GM18907 (cell line): Measurements from ENCODE around the gene ZNF605.
"Not testable (repeated sequence)": the region's sequence is repeated elsewhere in the genome, so short reads cannot be mapped to it uniquely, and the experiment has no call there.

Source experiments
- ATAC-seq: cut with Tn5 transposase; IDR thresholded peaks from one replicate; pipeline ENCODE4 v1.9.1; 2021; ENCODE audit warnings: mild to moderate bottlenecking, moderate library complexity; ENCODE audit not compliant: unreplicated experiment

Gene ZNF605

GRCh38 chr12:132949936-132950837, 5.9 kb downstream of the ZNF605 start:
- ATAC-seq, result no peak

GRCh38 chr12:132948146-132949066, 7.7 kb downstream of the ZNF605 start:
- ATAC-seq, result no peak

DNA sequence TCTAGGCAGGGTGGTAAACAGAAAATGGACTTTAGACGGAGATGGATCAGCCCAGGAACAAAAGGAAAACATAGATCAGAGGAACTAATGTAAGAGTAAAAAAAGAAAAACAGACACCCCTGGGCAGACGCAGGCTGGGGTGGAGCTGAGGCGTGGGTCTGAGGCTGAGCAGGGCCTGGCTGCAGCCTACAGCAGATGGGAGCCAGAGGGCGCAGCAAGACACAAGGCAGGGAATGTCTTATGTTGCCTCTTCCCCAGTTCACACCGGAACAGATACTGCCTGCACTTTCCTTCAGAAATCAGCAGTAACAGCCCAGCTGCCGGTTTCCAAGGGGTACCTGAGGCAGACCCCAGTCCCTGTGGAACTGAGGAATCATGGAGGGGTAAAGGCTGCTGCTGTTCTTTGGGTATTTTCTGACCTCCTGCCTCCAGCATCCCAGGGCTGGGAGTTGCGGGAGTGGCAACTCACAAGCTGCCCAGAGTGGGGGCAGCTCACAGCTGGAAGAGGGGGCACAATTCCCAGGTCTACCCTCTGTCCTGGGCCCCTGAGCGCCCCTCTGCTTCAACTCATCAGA, 9.8 kb downstream of the ZNF605 start:
- ATAC-seq, result no peak

- ATAC-seq, result no peak
Observed at GRCh38 chr12:132945806-132946205, 10.3 kb downstream of the ZNF605 start.

- ATAC-seq, result no peak
Observed at GRCh38 chr12:132942611-132943010, 13.5 kb downstream of the ZNF605 start.

- no peak for ATAC-seq
Observed at GRCh38 chr12:132941336-132941954, 14.7 kb downstream of the ZNF605 start.

GRCh38 chr12:132940071-132940719, 15.9 kb downstream of the ZNF605 start:
- no peak for ATAC-seq

- not testable (repeated sequence) for ATAC-seq
Observed at GRCh38 chr12:132938807-132939206, 17.3 kb downstream of the ZNF605 start.

GRCh38 chr12:132937476-132937875, 18.6 kb downstream of the ZNF605 start:
- no peak for ATAC-seq

- ATAC-seq, result not testable (repeated sequence)
Observed at GRCh38 chr12:132936921-132937320, 19.2 kb downstream of the ZNF605 start.

DNA sequence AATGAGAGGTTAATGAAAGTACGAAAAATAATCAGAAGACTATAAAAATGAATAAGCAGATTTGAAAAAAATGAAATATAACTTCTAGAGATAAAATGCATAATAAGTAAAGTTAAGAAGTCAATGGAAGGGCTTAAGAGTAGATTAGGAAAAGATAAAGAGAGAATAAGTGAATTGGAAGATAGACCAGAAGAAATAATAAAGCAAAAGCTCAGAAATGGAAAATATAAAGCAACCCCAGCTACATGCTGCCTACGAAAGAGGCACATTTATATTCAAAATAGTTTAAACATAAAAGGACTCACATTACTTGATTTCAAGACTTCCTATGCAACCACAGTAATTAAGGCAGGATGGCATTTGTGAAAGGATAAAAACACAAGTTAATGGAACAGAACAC, 19.9 kb downstream of the ZNF605 start:
- no peak for ATAC-seq

DNA sequence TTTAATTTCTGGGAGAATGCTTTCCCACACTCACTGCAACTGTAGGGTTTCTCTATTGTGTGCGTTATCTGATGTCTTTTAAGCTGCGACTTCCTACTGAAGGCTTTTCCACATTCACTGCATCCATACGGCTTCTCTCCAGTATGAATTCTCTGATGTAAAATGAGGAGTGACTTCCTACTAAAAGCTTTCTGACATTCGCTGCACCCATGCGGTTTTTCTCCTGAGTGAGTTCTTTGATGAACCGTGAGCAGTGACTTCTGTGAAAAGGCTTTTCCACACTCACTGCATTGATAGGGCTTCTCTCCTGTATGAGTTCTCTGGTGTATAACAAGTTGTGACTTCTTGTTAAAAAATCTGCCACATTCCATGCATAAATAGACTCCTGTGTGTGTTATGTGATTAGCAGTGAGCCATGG, 29.7 kb downstream of the ZNF605 start:
- ATAC-seq, result no peak

- ATAC-seq, result no peak
Observed at GRCh38 chr12:132925597-132926414, 30.3 kb downstream of the ZNF605 start.

GRCh38 chr12:132924356-132924755, 31.8 kb downstream of the ZNF605 start:
- ATAC-seq, result no peak

DNA sequence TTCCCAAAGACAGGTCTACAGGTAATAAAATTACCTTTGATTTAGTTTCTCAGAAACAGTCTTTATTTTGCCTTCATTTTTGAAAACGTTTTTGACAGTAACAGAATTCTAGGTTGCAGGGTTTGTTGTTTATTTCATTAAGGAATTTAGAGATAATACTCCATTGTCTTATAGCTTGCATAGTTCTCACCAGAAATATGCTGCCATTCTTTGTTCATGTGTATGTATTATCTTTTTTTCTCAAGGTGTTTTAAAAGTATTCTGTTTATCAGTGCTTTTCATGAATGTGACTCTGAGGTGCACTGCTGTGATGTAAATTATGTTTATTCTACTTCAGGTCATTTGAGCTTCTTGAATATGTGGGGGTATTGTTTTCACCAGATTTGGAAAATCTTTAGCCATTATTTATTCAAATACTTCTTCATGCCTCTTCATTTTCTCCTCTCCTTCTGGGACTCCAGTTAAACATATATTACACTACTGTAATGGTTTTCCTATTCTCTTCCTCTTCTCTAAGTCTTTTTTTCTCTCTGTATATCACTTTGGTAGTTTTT, 32.7 kb downstream of the ZNF605 start:
- ATAC-seq, result no peak

- no peak for ATAC-seq
Observed at GRCh38 chr12:132922676-132923075, 33.4 kb downstream of the ZNF605 start.

DNA sequence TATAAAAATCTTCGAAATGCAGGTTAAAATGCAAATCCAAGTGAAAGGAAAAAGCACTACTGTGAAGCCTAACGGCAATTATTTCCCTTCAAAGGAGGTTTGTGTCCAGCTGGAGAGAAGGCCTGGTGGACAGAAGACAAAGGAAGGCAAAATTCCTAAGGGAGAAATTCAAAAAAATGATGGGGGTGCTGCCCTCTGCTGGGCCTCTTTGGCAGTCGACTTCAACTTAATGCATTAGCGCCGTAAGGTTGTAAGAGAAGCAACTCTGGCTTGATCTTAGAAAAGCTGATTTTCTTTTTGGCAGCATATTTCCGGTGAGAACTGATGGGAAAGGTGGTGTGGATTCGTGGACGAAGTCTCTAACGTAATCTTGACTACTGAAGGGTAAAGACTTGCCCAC, 34.4 kb downstream of the ZNF605 start:
- no peak for ATAC-seq

DNA sequence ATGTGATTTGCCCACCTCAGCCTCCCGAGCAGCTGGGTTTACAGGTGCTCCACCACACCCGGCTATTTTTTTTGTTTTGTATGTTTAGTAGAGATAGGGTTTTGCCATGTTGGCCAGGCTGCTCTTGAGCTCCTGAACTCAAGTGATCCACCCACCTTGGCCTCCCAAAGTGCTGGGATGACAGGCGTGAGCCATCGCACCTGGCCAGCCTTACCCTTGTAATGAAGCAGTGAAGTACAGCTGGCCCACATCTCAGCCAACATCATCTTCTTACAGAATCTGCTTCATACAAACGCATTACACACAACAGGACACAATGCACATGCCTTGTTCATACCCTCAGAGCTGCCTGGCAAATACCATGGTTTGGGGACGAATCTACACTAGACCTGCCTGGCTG, 37.4 kb downstream of the ZNF605 start:
- no peak for ATAC-seq

DNA sequence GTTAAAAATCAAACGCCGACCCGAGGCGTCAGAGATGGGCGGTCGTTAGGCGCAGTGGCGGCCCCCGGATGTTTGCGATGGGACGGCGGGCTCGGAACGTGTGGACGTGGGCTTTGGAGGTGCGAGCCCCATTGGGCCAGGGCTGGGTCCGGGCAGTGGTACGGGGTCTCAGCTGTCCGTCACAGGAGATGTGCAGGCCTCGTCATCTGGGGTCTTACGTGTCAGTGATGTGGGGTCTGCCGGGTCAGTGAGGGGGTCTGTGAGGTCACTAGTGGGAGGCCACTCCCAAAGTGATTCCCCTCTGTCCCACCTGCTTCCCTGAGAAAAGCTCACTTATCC, 47.1 kb downstream of the ZNF605 start:
- ATAC-seq, result no peak
